Measurements from ENCODE around the gene KRTAP1-5. TPM values are rescaled to one million over a fixed set of nuclear protein-coding genes. Genes with fewer than 3 reads are reported as not detected.
A peak's percentile ranks its signal among the peaks of the same experiment; 100 is the strongest.
"Not testable (repeated sequence)": the region's sequence is repeated elsewhere in the genome, so short reads cannot be mapped to it uniquely, and the experiment has no call there.

Gene KRTAP1-5
- total RNA-seq, 1 donor from 2014 or later: not detected

- Histone ChIP-seq H3K27me3 (no peaks in the 10 kb centered on the region), H3F3A (ENCODE audit: low read depth) (no peaks in the 10 kb centered on the region), H4K20me1 (ENCODE audit: low read depth) (no peaks in the 10 kb centered on the region), H3K4me1 (peaks cover 11% of the 10 kb centered on the region), H2AFZ (replicated peaks) (no peak overlapping the region), H3K9ac (no peak overlapping the region), H3K4me3 (no peak overlapping the region), H3K9me3 (ENCODE audit: low read depth) (no peaks in the 10 kb centered on the region), H3K27ac (no peak overlapping the region), H3K79me2 (ENCODE audit: low read depth) (no peaks in the 10 kb centered on the region), H3K36me3 (no peaks in the 10 kb centered on the region), H3K4me2 (no peak overlapping the region)
- Mint-ChIP-seq H3K36me3 (no peaks in the 10 kb centered on the region), H3K4me3 (no peak overlapping the region), H3K27me3 (ENCODE audit: insufficient read depth, low read depth) (no peaks in the 10 kb centered on the region), H3K4me1 (peaks cover 6% of the 10 kb centered on the region), H3K9me3 (no peaks in the 10 kb centered on the region), H3K27ac (no peak overlapping the region)
- TF ChIP-seq CTCF (IDR thresholded peaks at IDR 0.05): no peak
- no peak for TF ChIP-seq EZH2 (IDR thresholded peaks at IDR 0.05)
- no peak for TF ChIP-seq EZH2phosphoT487 (IDR thresholded peaks at IDR 0.05)
- no peak for DNase-seq (ENCODE audit: low spot score)
These were observed 23.1 kb downstream of the KRTAP1-5 start for GRCh38 chr17:41003926-41004325.

GRCh38 chr17:41002814-41003213 is 24.2 kb downstream of the KRTAP1-5 start:
- H3K4me2 ChIP-seq: no peak overlapping the region
- H4K20me1 ChIP-seq (ENCODE audit: low read depth): no peaks in the 10 kb centered on the region
- no peak overlapping the region for H3K4me3 Mint-ChIP-seq
- no peak overlapping the region for H3K27ac ChIP-seq
- peak overlapping the region; percentile 31 for H2AFZ ChIP-seq (replicated peaks)
- no peaks in the 10 kb centered on the region for H3K27me3 ChIP-seq
- H3K4me1 ChIP-seq: peaks cover 4% of the 10 kb centered on the region
- DNase-seq (ENCODE audit: low spot score): no peak
- peaks cover 6% of the 10 kb centered on the region for H3K4me1 Mint-ChIP-seq
- no peak overlapping the region for H3K27ac Mint-ChIP-seq
- TF ChIP-seq CTCF (IDR thresholded peaks at IDR 0.05): no peak
- H3K9me3 ChIP-seq (ENCODE audit: low read depth): no peaks in the 10 kb centered on the region
- H3K9ac ChIP-seq: no peak overlapping the region
- H3K36me3 Mint-ChIP-seq: no peaks in the 10 kb centered on the region
- no peaks in the 10 kb centered on the region for H3K27me3 Mint-ChIP-seq (ENCODE audit: insufficient read depth, low read depth)
- no peaks in the 10 kb centered on the region for H3F3A ChIP-seq (ENCODE audit: low read depth)
- no peaks in the 10 kb centered on the region for H3K36me3 ChIP-seq
- no peaks in the 10 kb centered on the region for H3K9me3 Mint-ChIP-seq
- no peaks in the 10 kb centered on the region for H3K79me2 ChIP-seq (ENCODE audit: low read depth)
- H3K4me3 ChIP-seq: no peak overlapping the region

- H3K4me1 Mint-ChIP-seq: peaks cover 6% of the 10 kb centered on the region
- Histone ChIP-seq H3K27me3 (no peaks in the 10 kb centered on the region), H3K9me3 (ENCODE audit: low read depth) (no peaks in the 10 kb centered on the region), H3K4me1 (peaks cover 4% of the 10 kb centered on the region), H4K20me1 (ENCODE audit: low read depth) (no peaks in the 10 kb centered on the region), H3K9ac (no peak overlapping the region), H2AFZ (replicated peaks) (no peak overlapping the region), H3K79me2 (ENCODE audit: low read depth) (no peaks in the 10 kb centered on the region), H3K4me3 (no peak overlapping the region), H3K4me2 (no peak overlapping the region), H3K27ac (no peak overlapping the region), H3K36me3 (no peaks in the 10 kb centered on the region), H3F3A (ENCODE audit: low read depth) (no peaks in the 10 kb centered on the region)
- H3K27me3 Mint-ChIP-seq (ENCODE audit: insufficient read depth, low read depth): no peaks in the 10 kb centered on the region
- no peaks in the 10 kb centered on the region for H3K9me3 Mint-ChIP-seq
- H3K4me3 Mint-ChIP-seq: no peak overlapping the region
- DNase-seq (ENCODE audit: low spot score): no peak
- H3K36me3 Mint-ChIP-seq: no peaks in the 10 kb centered on the region
- TF ChIP-seq EZH2 (IDR thresholded peaks at IDR 0.05): no peak
- TF ChIP-seq EZH2phosphoT487 (IDR thresholded peaks at IDR 0.05): no peak
- TF ChIP-seq CTCF (IDR thresholded peaks at IDR 0.05): no peak
- H3K27ac Mint-ChIP-seq: no peak overlapping the region
These were observed 25.2 kb downstream of the KRTAP1-5 start for GRCh38 chr17:41001795-41002194.

GRCh38 chr17:40999563-40999962 is 27.4 kb downstream of the KRTAP1-5 start, which contains the start of gene KRTAP3-2:
KRTAP3-2 (minus strand) TSS chr17:40999906; CDS start chr17:40999853, 53 bp downstream.
- not testable (repeated sequence) for H3K27ac ChIP-seq; H2AFZ ChIP-seq (replicated peaks); H4K20me1 ChIP-seq (ENCODE audit: low read depth); H3K4me1 ChIP-seq; H3K36me3 Mint-ChIP-seq; H3K9me3 Mint-ChIP-seq; H3K36me3 ChIP-seq; H3F3A ChIP-seq (ENCODE audit: low read depth); H3K27me3 Mint-ChIP-seq (ENCODE audit: insufficient read depth, low read depth); H3K4me3 ChIP-seq; H3K79me2 ChIP-seq (ENCODE audit: low read depth); H3K4me3 Mint-ChIP-seq; H3K4me2 ChIP-seq; H3K9ac ChIP-seq; DNase-seq (ENCODE audit: low spot score); H3K4me1 Mint-ChIP-seq; H3K27me3 ChIP-seq; H3K27ac Mint-ChIP-seq; H3K9me3 ChIP-seq (ENCODE audit: low read depth)

Measured in neural progenitor cell (in vitro differentiated cells).